BE2C (cell line): ENCODE data around the gene CZIB.

Source experiments
- DNase-seq: peaks from one replicate; pipeline ENCODE4 v3.0.0-alpha.2; 2020
- H3K27me3 ChIP-seq: fragments of 250-450 bp; sonication (Bioruptor Pico); 2 replicates; pipeline ENCODE4 v1.5.1; 2020; ENCODE audit warnings: mild to moderate bottlenecking
- H3K36me3 ChIP-seq: fragments of 250-450 bp; sonication (Bioruptor Pico); 2 replicates; pipeline ENCODE4 v1.5.1; 2020; ENCODE audit warnings: mild to moderate bottlenecking
- H3K4me1 ChIP-seq: fragments of 250-450 bp; sonication (Bioruptor Pico); 2 replicates; pipeline ENCODE4 v1.5.1; 2020
- H3K4me3 ChIP-seq: 2 replicates; pipeline ENCODE4 v1.5.1; 2011; ENCODE audit warnings: low read depth, low read length
- H3K9me3 ChIP-seq: fragments of 250-450 bp; sonication (Bioruptor Pico); 2 replicates; pipeline ENCODE4 v1.5.1; 2020
- TF ChIP-seq, protein P1 (sequence below): IDR thresholded peaks from 2 replicates; pipeline ENCODE4 v1.5.1; 2012; ENCODE audit warnings: mild to moderate bottlenecking, low read depth, low read length

CZIB gene

GRCh38 chr1:53262000-53262399 is 41.6 kb upstream of the CZIB start:
- TF ChIP-seq, protein P1, sequence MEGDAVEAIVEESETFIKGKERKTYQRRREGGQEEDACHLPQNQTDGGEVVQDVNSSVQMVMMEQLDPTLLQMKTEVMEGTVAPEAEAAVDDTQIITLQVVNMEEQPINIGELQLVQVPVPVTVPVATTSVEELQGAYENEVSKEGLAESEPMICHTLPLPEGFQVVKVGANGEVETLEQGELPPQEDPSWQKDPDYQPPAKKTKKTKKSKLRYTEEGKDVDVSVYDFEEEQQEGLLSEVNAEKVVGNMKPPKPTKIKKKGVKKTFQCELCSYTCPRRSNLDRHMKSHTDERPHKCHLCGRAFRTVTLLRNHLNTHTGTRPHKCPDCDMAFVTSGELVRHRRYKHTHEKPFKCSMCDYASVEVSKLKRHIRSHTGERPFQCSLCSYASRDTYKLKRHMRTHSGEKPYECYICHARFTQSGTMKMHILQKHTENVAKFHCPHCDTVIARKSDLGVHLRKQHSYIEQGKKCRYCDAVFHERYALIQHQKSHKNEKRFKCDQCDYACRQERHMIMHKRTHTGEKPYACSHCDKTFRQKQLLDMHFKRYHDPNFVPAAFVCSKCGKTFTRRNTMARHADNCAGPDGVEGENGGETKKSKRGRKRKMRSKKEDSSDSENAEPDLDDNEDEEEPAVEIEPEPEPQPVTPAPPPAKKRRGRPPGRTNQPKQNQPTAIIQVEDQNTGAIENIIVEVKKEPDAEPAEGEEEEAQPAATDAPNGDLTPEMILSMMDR: no peak
- peaks cover 10% of the 10 kb centered on the region; the same call in 1 of the 2 replicates for H3K36me3 ChIP-seq
- H3K9me3 ChIP-seq: no peaks in the 10 kb centered on the region
- H3K27me3 ChIP-seq: no peaks in the 10 kb centered on the region
- H3K4me3 ChIP-seq: no peak overlapping the region
- no peaks in the 10 kb centered on the region for H3K4me1 ChIP-seq
- no peak for DNase-seq

DNA sequence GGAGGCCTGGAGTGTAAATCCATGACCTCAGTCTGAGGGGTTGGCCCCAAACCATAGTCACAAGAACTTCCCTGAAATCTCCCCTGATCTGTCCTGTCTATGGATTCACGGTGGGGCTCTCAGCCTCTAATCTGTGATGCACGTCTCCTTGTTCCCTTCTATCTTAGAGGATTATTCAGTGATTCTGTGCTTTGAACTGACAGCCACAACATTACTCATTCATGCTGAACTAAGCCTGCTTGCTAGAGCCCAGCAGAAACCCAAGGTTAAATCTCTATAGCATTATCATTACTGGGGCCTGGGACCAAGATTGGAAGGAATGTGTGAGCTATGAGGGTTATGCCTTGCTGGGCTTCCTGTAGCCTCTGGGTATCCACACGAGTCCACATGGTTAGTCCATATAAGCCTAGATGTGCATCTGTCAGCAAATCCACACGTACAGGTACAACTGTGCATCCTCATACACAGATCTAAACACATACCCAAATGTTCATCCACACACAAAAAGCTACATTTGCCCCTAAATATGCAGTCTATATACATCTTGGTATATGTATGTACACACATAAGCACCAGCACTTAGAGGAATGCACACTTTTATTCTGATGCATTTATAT is 40.3 kb upstream of the CZIB start:
- TF ChIP-seq, protein P1: no peak
- H3K4me3 ChIP-seq: no peak overlapping the region
- no peaks in the 10 kb centered on the region for H3K9me3 ChIP-seq
- H3K36me3 ChIP-seq: peaks cover 9% of the 10 kb centered on the region; the same call in 1 of the 2 replicates
- H3K27me3 ChIP-seq: no peaks in the 10 kb centered on the region
- no peaks in the 10 kb centered on the region for H3K4me1 ChIP-seq
- DNase-seq: no peak

DNA sequence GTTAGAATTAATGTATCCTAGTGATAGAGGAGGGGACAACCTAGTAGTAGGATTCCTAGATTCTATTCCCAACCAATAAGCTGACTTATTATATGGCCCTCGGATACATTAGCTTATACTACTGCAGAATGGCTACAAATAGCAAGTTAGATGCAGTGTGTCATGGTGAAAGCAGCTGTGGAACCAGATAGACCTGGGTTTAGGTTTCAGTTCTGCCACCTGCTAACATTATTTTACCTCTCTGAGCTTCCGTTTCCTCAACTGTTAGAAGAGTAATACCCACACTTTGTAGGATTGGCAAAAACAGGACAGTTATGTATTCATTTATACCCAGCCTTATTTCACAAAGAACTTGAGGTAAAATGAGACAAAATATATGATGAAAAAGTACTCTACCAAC is 39.5 kb upstream of the CZIB start:
- TF ChIP-seq, protein P1: no peak
- Histone ChIP-seq H3K27me3 (no peaks in the 10 kb centered on the region), H3K4me1 (no peaks in the 10 kb centered on the region), H3K4me3 (no peak overlapping the region), H3K9me3 (no peaks in the 10 kb centered on the region), H3K36me3 (peaks cover 14% of the 10 kb centered on the region)
- DNase-seq: no peak

GRCh38 chr1:53258216-53258615 is 37.8 kb upstream of the CZIB start:
- Histone ChIP-seq H3K4me3 (no peak overlapping the region), H3K4me1 (no peaks in the 10 kb centered on the region), H3K27me3 (no peaks in the 10 kb centered on the region), H3K9me3 (no peaks in the 10 kb centered on the region), H3K36me3 (peaks cover 15% of the 10 kb centered on the region)
- TF ChIP-seq, protein P1: no peak
- no peak for DNase-seq

DNA sequence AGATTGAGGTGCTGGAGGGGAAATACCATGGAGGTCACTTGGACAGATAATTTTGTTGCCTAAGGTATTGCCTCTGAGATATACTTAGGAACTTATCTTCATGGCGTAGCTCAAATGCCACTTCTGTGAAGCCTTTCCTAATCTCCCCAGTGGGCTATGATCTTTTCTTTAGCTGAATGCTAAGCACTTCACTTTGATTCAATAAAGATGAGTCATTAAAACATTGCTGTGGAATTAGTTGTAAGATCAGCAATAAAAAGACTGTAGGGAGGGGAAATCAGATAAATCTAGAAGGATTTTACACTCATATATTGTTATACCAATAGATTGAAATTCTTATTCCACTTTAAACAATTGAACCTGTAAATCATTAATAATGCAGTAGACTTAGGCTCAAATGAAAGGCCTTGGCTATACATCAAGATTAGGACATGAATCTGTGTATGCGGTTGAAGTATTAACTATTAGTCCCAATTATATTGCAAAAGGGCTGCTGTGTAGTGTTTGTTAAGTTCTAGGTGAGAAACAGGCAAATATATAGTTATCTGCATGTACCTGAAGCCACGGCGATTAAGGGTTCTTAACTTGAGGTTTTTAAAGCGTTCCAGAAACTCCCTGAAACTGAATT is 37.1 kb upstream of the CZIB start:
- DNase-seq: no peak
- TF ChIP-seq, protein P1: no peak
- no peaks in the 10 kb centered on the region for H3K27me3 ChIP-seq
- no peaks in the 10 kb centered on the region for H3K4me1 ChIP-seq
- no peaks in the 10 kb centered on the region for H3K9me3 ChIP-seq
- no peak overlapping the region for H3K4me3 ChIP-seq
- peaks cover 14% of the 10 kb centered on the region for H3K36me3 ChIP-seq
